GM21390 (cell line): Measurements from ENCODE around the gene CAMTA1.

Experiments used
- ATAC-seq: cut with Tn5 transposase; IDR thresholded peaks from one replicate; pipeline ENCODE4 v1.9.1; 2021; ENCODE audit not compliant: unreplicated experiment

Gene CAMTA1

GRCh38 chr1:7458946-7459345, 673.7 kb downstream of the CAMTA1 start:
- no peak for ATAC-seq

DNA sequence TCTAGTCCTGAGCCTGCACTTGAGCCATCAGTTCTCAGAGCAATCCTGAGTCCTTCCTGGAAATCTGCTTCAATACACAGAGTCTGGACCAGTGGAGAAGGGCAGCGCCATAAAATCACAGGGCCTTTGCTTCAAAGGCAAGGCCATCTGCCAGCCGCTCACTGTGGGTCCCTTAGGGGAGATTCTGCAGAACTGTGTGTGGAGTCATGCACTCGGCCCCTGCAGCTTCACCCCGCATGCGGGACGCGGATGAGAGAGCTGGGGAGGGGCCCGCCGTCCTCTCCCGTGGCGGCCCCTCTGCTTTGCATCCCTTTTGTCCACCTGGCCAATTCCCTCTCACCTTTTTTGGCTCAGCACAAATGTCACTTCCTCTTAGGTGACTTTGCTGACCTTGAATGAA, 674.7 kb downstream of the CAMTA1 start:
- no peak for ATAC-seq

DNA sequence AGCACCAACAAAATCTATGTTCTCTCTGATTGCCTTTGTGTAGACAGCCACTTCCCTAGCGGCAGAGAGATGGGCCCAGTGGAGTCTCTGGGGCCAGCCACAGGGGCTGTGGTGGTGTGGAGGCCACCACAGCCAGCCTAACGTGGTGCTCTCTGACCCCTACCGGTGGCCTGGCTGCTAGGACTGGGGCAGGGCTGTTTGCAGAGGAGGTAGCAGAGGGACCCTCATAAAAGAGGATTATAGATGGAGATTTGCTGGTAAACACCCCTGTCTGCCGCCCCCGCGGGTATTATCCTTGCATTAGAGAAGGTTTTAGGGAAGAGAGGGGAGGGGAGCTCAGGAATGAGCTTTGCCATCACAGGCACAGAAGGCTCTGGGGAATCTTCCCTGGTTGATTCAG, 675.6 kb downstream of the CAMTA1 start:
- ATAC-seq, result no peak

GRCh38 chr1:7462617-7463016, 677.4 kb downstream of the CAMTA1 start:
- no peak for ATAC-seq

DNA sequence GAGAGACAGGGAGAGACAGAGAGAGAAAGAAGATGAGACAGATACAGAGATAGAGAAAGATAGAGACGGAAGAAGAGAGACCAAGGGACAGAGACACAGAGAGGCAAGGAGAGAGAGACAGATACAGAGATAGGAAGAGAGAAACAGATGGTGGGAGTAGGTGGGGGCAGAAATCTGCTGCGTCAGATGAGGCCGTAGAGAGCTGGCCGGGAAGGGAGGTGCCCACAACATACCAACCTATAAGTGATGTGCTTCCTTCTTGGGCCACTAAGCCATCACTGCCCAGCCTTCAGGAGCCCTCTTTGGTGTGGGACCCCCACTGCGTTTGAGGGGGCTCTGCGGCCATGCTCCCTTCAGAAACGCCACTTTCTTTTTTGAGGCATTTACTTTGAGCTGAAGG, 678.3 kb downstream of the CAMTA1 start:
- no peak for ATAC-seq

DNA sequence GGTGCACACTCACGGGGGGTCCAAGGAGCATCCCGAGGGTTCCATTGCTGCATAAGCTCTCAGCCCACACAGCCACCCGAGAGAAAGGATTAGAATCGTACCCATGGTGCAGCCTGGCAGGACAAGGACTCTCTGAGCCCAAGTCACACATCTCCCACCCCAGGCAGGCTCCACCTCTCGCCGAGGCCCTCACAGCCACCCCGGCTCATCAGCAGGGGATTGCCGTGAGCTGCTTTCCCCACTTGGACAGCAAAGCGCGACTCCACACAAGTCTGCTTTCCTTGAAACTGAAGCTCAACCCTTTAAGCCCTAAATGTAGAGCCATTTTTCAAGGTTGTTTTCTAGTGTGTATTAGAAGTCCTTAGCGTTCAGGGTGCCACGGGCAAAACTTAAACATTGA, 679.5 kb downstream of the CAMTA1 start:
- no peak for ATAC-seq

DNA sequence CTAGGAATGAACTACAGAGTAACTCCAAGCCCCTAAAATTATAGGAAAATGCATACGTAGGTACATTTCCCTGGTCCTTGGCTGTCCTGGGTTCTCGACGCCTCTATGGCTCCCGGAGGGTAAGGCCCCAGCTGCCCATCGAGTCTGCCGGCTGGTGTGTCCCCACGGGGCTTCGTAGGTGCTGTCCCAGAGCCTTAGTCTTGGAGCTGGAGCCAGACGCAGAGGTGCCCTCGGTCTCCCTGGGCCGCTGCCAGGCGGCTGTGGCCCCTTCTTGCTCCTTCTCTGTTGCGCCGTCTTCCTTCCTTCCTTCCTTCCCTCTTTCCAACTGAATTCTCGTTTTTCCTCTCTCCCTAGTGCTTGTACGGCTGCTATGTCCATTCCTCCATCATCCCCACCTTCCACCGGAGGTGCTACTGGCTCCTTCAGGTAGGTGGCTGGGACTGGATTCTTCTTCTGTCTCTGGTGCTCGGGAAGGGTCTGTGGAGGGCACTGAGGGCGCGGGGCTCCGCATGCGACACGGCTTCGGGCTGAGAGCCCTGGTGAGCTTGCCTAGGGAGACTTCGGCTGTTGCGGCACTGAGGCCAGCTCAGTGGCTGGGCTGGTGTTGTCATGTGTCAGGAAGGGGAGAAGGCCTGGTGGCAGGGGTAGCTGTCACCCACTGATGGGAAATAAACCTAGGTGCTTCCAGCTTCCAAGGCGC, 682.4 kb downstream of the CAMTA1 start:
- ATAC-seq, result no peak

GRCh38 chr1:7468248-7468647, 683.0 kb downstream of the CAMTA1 start:
- ATAC-seq, result no peak

DNA sequence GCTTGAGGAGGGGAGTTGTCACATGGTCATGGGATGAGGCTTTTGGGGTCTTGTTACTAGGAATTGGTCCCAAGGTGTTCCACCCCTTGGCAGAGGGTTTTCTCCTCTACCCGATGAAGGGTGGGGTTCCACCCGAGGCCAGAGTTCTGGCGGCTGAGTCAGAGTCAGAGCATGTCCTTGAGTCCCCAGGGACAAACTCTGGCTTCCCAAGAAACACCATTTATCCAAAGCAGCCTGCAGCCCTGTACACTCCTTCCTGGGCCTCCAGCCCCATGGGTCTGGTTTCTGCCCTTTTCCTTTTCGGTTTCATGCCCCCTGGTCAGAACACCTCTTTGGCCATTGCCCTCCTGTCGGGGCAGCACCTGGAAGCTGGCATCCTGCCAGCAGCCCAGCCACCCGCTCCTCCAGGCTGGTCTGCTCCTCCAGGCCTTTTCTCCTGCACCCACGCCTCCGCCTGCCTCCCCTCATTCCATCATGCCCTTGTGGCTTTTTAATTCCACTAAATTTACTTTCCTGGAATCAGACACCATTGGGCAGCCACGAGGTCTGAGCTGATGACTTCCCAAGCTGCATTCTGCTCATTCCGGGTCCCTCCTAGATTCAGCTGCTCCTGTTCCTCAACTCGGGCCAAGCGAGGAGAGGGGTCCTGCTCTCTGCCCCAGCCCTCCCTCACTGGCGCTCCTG, 684.1 kb downstream of the CAMTA1 start:
- no peak for ATAC-seq

GRCh38 chr1:7470904-7471638, 685.8 kb downstream of the CAMTA1 start:
- ATAC-seq, result no peak

DNA sequence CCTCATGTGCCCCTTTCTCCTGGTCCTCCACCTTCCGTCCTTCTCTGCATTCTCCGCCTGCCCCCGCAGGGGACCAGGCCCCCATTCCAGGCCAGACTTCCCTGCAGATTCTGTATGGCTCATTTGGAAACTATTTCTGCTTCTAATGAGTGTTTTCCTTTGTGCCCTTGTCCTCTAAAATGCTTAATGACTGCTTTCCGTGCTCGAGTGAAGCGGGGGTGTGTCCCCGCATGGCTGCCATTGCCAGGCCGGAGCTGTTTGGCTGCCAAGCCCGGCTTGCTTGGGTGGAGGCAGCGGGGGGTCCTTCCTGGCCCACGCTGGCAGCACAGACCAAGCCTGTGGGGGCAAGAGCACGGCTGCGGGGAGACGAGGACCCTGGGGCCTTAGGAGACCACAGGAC, 686.6 kb downstream of the CAMTA1 start:
- ATAC-seq, result no peak

GRCh38 chr1:7473223-7474142, 688.2 kb downstream of the CAMTA1 start:
- ATAC-seq, result no peak

GRCh38 chr1:7474143-7474490, 688.9 kb downstream of the CAMTA1 start:
- no peak for ATAC-seq

GRCh38 chr1:7474786-7475502, 689.7 kb downstream of the CAMTA1 start:
- no peak for ATAC-seq

- no peak for ATAC-seq
These were observed 690.4 kb downstream of the CAMTA1 start for GRCh38 chr1:7475691-7476090.

DNA sequence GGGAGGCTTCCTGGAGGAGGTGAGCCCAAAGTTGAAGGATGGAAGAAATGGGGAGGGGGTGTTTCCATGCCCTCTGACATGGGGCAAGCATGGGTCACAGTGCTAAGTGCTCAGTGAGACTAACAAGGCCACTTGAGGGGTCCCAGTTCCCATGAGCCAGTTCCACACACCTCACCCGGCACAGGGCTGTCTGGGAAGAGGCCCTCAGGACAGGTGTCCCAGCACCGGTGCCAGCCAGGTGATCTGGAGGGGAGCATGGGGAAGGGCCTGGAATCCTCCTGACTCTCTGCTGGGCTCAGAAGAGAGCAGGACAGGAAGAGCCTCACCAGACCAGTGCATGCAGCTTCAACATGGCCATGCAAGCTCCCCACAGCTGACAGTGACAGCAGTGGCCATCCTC, 691.1 kb downstream of the CAMTA1 start:
- ATAC-seq, result no peak

- ATAC-seq, result no peak
These were observed 691.8 kb downstream of the CAMTA1 start for GRCh38 chr1:7476861-7477547.

DNA sequence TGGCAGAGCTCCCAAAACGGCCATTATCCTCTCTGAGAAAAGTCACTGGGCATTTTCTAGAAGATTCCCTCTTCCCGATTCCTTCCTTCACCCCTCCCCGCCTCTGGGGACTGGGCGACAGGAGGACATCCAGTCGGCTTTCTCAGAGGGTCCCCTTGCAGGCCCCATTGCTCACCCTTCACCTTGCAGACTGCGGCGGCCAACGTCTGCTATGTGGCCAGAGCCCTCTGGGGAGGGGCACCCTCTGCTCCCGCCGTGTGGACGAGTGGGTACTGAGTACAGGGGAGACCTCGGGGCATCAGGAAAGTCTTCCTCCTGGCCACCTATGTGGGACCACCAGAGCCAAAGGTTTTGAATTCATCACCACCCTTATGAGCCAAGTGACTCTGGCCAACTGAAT, 692.3 kb downstream of the CAMTA1 start:
- ATAC-seq, result no peak

- ATAC-seq, result no peak
These were observed 693.0 kb downstream of the CAMTA1 start for GRCh38 chr1:7478142-7478790.
